ENCODE measurements around the gene RNU7-1.
A peak's percentile ranks its signal among the peaks of the same experiment; 100 is the strongest.
"Not testable (repeated sequence)": the region's sequence is repeated elsewhere in the genome, so short reads cannot be mapped to it uniquely, and the experiment has no call there.

RNU7-1 gene

GRCh38 chr12:6943722-6944380, at the start of gene RNU7-1, which contains the start of gene C12orf57:
Gene RNU7-1 (plus strand): TSS chr12:6943816.
Gene C12orf57 (plus strand): TSS chr12:6944022. CDS start chr12:6944122, 100 bp downstream.
- peak; percentile 99 for DNase-seq

- no peak for DNase-seq
These were observed 49.3 kb upstream of the RNU7-1 start for GRCh38 chr12:6894321-6894720.

GRCh38 chr12:6896846-6897435, 46.7 kb upstream of the RNU7-1 start:
- DNase-seq: peak; percentile 80

- DNase-seq: no peak
These were observed 44.2 kb upstream of the RNU7-1 start for GRCh38 chr12:6899427-6899826.

GRCh38 chr12:6899837-6900519, 43.6 kb upstream of the RNU7-1 start:
- DNase-seq: no peak

- no peak for DNase-seq
These were observed 41.2 kb upstream of the RNU7-1 start for GRCh38 chr12:6902448-6902847.

- no peak for DNase-seq
These were observed 39.9 kb upstream of the RNU7-1 start for GRCh38 chr12:6903722-6904121.

GRCh38 chr12:6904280-6905276, 39.0 kb upstream of the RNU7-1 start, which contains the start of gene LRRC23:
Gene LRRC23 (plus strand): TSS chr12:6904822. CDS start chr12:6905634, 812 bp downstream.
- DNase-seq: peak; percentile 94

GRCh38 chr12:6905414-6906040, 38.1 kb upstream of the RNU7-1 start:
- no peak for DNase-seq

- not testable (repeated sequence) for DNase-seq
These were observed 35.5 kb upstream of the RNU7-1 start for GRCh38 chr12:6908141-6908540.

- no peak for DNase-seq
These were observed 34.0 kb upstream of the RNU7-1 start for GRCh38 chr12:6909421-6910145.

GRCh38 chr12:6912164-6912935, 31.3 kb upstream of the RNU7-1 start:
- DNase-seq: no peak

GRCh38 chr12:6914246-6914946, 29.2 kb upstream of the RNU7-1 start, which contains the start of gene ENO2:
Gene ENO2 (plus strand): TSS chr12:6914580. CDS start chr12:6915833, 1,253 bp downstream.
- peak; percentile 39 for DNase-seq

- DNase-seq: no peak
These were observed 28.4 kb upstream of the RNU7-1 start for GRCh38 chr12:6914947-6915788.

GRCh38 chr12:6915789-6916285, 27.8 kb upstream of the RNU7-1 start:
- DNase-seq: no peak

GRCh38 chr12:6916426-6917200, 27.0 kb upstream of the RNU7-1 start:
- DNase-seq: no peak

- DNase-seq: no peak
These were observed 26.0 kb upstream of the RNU7-1 start for GRCh38 chr12:6917491-6918231.
